Measurements from ENCODE around the gene EPN1. TPM values are rescaled to one million over a fixed set of nuclear protein-coding genes. Genes with fewer than 3 reads are reported as not detected.

Gene EPN1
- total RNA-seq = 100 to 1,000 TPM in 1 of 2 donors, 10 to 100 TPM in 1; 49.0 to 107 TPM
- polyA plus RNA-seq = 100 to 1,000 TPM in 1 of 2 donors, 10 to 100 TPM in 1; 18.6 to 117 TPM

DNA sequence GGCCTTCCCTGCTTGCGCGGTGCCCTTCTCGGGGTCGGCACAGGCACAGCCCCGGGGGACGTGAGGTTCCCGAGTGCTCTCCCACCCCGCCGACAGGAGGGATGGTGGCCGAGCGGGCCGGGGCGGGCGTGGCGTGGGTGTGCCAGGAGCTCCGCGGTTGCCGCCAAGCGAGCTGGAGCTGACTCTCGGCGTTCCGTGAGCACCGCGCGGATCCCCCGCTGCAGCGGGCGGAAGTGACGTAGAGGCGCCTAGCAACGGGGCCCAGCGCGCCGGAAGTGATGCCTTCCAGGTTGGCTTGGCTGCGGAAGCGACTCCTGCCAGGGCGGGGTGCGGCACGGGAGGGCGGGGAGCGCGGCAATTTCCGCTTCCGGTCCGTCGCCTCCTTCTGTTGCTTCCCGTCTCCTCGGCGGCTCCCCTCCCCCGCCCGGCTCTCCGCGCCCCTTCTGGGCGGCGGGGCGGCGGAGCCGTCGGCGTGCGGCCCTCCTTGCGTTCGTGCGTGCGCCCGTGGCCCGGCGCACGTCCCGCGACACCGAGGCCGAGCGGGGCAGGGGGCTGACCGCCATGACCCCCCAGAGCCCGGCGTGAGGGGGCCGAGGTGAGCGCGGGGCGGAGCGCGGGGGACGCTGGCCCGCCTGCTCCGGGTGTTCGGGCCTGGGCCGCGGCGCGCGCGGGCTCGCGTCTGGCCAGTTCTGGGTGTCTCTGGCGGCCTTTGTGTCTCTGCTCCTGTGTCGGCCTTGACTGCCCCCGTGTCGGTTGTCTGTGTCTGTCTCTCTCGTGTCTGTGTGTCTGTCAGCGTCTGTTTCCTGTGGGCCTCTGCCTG lies at the start of gene EPN1:
TSS of gene EPN1 (plus strand) at position 386 of the 820 bp plus-strand sequence. CDS start 3,402 bp downstream, outside the sequence.
- no peaks in the 10 kb centered on the region for H3K27me3 ChIP-seq (ENCODE audit: control insufficient read depth in 4 of 4, insufficient read depth in 4 of 4, low read length in 3 of 4)
- H3K9me3 ChIP-seq (ENCODE audit: control insufficient read depth in 4 of 4, low read length in 3 of 4) = no peaks in the 10 kb centered on the region
- H3K36me3 ChIP-seq (ENCODE audit: control insufficient read depth in 4 of 4, insufficient read depth in 3 of 4, low read depth in 1 of 4, low read length in 3 of 4) = peaks cover 6 to 29% (median 13%) of the 10 kb centered on the region in 4 donors
- no peak for TF ChIP-seq NR2F2 (IDR thresholded peaks at IDR 0.05)
- TF ChIP-seq EGR1 (IDR thresholded peaks at IDR 0.05; ENCODE audit: low read depth in 2 of 2) = peak in 1 of 2 donors; percentile 72
- TF ChIP-seq GABPA (IDR thresholded peaks at IDR 0.05 in 1 of 2, conservative IDR thresholded peaks at IDR 0.05 in 1 of 2) = peak; percentile 91 to 97
- no peak for TF ChIP-seq MAX (IDR thresholded peaks at IDR 0.05)
- no peak for TF ChIP-seq TAF1 (conservative IDR thresholded peaks at IDR 0.05)
- TF ChIP-seq RXRA (IDR thresholded peaks at IDR 0.05) = no peak
- TF ChIP-seq SP1 (IDR thresholded peaks at IDR 0.05) = peak; percentile 22
- WGBS = under 1% methylated on average over 101 of the region's 101 CpGs
- peak within 1 kb of the TSS; percentile 79 to 99 (median 95) for H3K4me3 ChIP-seq (ENCODE audit: low read depth in 1 of 3, low read length in 3 of 3)
- peak within 1 kb of the TSS; percentile 80 to 89 for H3K27ac ChIP-seq (ENCODE audit: low read depth in 1 of 2, low read length in 2 of 2)
- H3K4me1 ChIP-seq (ENCODE audit: control insufficient read depth in 4 of 4, insufficient read depth in 4 of 4, low read length in 3 of 4) = peaks cover 7 to 64% (median 56%) of the 10 kb centered on the region in 4 donors
- peak within 1 kb of the TSS; percentile 76 to 95 for H3K9ac ChIP-seq (ENCODE audit: low read depth in 1 of 2, low read length in 2 of 2)
- DNase-seq (ENCODE audit: low spot score) = peak; percentile 96

DNA sequence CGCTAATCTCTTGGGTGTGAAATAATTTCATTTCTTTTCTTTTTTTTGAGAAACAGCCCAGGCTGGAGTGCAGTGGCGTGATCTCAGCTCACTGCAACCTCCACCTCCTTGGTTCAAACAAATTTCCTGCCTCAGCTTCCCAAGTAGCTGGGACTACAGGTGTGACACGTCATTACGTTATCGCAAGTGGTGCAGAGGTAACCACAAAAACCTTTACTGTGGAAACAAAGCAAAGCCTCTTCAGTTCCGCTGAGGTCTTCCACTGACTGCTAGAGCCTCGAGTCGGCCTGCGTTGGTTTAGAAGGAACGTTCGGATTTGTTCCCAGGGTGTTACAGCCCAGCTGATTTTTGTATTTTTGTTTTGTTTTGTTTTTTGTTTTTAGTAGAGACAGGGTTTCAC lies 48.7 kb upstream of the EPN1 start:
- Histone ChIP-seq H3K9ac (ENCODE audit: low read depth in 1 of 2, low read length in 2 of 2) (no peak overlapping the region), H3K9me3 (ENCODE audit: control insufficient read depth in 4 of 4, low read length in 3 of 4) (no peaks in the 10 kb centered on the region), H3K4me3 (ENCODE audit: low read depth in 1 of 3, low read length in 3 of 3) (no peak overlapping the region), H3K27me3 (ENCODE audit: control insufficient read depth in 4 of 4, insufficient read depth in 4 of 4, low read length in 3 of 4) (no peaks in the 10 kb centered on the region), H3K27ac (ENCODE audit: low read depth in 1 of 2, low read length in 2 of 2) (no peak overlapping the region), H3K36me3 (ENCODE audit: control insufficient read depth in 4 of 4, insufficient read depth in 3 of 4, low read depth in 1 of 4, low read length in 3 of 4) (peaks cover 0 to 4% (median 0%) of the 10 kb centered on the region in 4 donors), H3K4me1 (ENCODE audit: control insufficient read depth in 4 of 4, insufficient read depth in 4 of 4, low read length in 3 of 4) (peaks cover 0 to 12% (median 7%) of the 10 kb centered on the region in 4 donors)
- 90% methylated on average over 11 of the region's 11 CpGs for WGBS
- no peak for TF ChIP-seq EGR1 (IDR thresholded peaks at IDR 0.05; ENCODE audit: low read depth in 2 of 2)
- no peak for TF ChIP-seq RAD21 (IDR thresholded peaks at IDR 0.05)
- no peak for TF ChIP-seq YY1 (IDR thresholded peaks at IDR 0.05)
- TF ChIP-seq TAF1 (conservative IDR thresholded peaks at IDR 0.05) = no peak
- TF ChIP-seq JUND (IDR thresholded peaks at IDR 0.05) = no peak
- TF ChIP-seq FOXA1 (IDR thresholded peaks at IDR 0.05) = no peak
- TF ChIP-seq SP1 (IDR thresholded peaks at IDR 0.05) = no peak
- TF ChIP-seq RXRA (IDR thresholded peaks at IDR 0.05) = no peak
- no peak for TF ChIP-seq MAX (IDR thresholded peaks at IDR 0.05)
- TF ChIP-seq NR2F2 (IDR thresholded peaks at IDR 0.05) = no peak
- TF ChIP-seq ATF3 (IDR thresholded peaks at IDR 0.05) = no peak
- TF ChIP-seq FOXA2 (IDR thresholded peaks at IDR 0.05) = no peak
- TF ChIP-seq, protein P1, sequence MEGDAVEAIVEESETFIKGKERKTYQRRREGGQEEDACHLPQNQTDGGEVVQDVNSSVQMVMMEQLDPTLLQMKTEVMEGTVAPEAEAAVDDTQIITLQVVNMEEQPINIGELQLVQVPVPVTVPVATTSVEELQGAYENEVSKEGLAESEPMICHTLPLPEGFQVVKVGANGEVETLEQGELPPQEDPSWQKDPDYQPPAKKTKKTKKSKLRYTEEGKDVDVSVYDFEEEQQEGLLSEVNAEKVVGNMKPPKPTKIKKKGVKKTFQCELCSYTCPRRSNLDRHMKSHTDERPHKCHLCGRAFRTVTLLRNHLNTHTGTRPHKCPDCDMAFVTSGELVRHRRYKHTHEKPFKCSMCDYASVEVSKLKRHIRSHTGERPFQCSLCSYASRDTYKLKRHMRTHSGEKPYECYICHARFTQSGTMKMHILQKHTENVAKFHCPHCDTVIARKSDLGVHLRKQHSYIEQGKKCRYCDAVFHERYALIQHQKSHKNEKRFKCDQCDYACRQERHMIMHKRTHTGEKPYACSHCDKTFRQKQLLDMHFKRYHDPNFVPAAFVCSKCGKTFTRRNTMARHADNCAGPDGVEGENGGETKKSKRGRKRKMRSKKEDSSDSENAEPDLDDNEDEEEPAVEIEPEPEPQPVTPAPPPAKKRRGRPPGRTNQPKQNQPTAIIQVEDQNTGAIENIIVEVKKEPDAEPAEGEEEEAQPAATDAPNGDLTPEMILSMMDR (IDR thresholded peaks at IDR 0.05; ENCODE audit: low read depth, low read length, missing input control) = no peak
- no peak for TF ChIP-seq HNF4G (IDR thresholded peaks at IDR 0.05)
- no peak for TF ChIP-seq GABPA (IDR thresholded peaks at IDR 0.05 in 1 of 2, conservative IDR thresholded peaks at IDR 0.05 in 1 of 2)
- no peak for TF ChIP-seq HNF4A (conservative IDR thresholded peaks at IDR 0.05)
- TF ChIP-seq, protein P2, sequence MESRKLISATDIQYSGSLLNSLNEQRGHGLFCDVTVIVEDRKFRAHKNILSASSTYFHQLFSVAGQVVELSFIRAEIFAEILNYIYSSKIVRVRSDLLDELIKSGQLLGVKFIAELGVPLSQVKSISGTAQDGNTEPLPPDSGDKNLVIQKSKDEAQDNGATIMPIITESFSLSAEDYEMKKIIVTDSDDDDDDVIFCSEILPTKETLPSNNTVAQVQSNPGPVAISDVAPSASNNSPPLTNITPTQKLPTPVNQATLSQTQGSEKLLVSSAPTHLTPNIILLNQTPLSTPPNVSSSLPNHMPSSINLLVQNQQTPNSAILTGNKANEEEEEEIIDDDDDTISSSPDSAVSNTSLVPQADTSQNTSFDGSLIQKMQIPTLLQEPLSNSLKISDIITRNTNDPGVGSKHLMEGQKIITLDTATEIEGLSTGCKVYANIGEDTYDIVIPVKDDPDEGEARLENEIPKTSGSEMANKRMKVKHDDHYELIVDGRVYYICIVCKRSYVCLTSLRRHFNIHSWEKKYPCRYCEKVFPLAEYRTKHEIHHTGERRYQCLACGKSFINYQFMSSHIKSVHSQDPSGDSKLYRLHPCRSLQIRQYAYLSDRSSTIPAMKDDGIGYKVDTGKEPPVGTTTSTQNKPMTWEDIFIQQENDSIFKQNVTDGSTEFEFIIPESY (IDR thresholded peaks at IDR 0.05) = no peak
- TF ChIP-seq, protein P3, sequence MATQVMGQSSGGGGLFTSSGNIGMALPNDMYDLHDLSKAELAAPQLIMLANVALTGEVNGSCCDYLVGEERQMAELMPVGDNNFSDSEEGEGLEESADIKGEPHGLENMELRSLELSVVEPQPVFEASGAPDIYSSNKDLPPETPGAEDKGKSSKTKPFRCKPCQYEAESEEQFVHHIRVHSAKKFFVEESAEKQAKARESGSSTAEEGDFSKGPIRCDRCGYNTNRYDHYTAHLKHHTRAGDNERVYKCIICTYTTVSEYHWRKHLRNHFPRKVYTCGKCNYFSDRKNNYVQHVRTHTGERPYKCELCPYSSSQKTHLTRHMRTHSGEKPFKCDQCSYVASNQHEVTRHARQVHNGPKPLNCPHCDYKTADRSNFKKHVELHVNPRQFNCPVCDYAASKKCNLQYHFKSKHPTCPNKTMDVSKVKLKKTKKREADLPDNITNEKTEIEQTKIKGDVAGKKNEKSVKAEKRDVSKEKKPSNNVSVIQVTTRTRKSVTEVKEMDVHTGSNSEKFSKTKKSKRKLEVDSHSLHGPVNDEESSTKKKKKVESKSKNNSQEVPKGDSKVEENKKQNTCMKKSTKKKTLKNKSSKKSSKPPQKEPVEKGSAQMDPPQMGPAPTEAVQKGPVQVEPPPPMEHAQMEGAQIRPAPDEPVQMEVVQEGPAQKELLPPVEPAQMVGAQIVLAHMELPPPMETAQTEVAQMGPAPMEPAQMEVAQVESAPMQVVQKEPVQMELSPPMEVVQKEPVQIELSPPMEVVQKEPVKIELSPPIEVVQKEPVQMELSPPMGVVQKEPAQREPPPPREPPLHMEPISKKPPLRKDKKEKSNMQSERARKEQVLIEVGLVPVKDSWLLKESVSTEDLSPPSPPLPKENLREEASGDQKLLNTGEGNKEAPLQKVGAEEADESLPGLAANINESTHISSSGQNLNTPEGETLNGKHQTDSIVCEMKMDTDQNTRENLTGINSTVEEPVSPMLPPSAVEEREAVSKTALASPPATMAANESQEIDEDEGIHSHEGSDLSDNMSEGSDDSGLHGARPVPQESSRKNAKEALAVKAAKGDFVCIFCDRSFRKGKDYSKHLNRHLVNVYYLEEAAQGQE (IDR thresholded peaks at IDR 0.05) = no peak
- DNase-seq (ENCODE audit: low spot score) = no peak

Measured in liver (tissue), 9 donors.